ENCODE results near the gene KIF19.

Gene KIF19

GRCh38 chr17:74367206-74367605, 41.2 kb downstream of the KIF19 start, which contains the start of gene GPR142:
Gene GPR142 (plus strand): TSS chr17:74367506. CDS start chr17:74369541, 2,035 bp downstream.
- no peak for DNase-seq

- DNase-seq = peak; percentile 44 to 64 (median 60)
Observed at GRCh38 chr17:74368341-74369081, 42.5 kb downstream of the KIF19 start.

- DNase-seq = peak in 4 of 5 experiments; percentile 36 to 68 (median 50)
Observed at GRCh38 chr17:74369221-74369620, 43.2 kb downstream of the KIF19 start.

GRCh38 chr17:74369665-74370490, 43.9 kb downstream of the KIF19 start:
- DNase-seq = no peak

GRCh38 chr17:74371653-74372147, 45.7 kb downstream of the KIF19 start:
- no peak for DNase-seq

GRCh38 chr17:74372426-74372825, 46.4 kb downstream of the KIF19 start:
- no peak for DNase-seq

GRCh38 chr17:74373838-74374606, 48.0 kb downstream of the KIF19 start:
- DNase-seq = no peak

GRCh38 chr17:74374858-74375257, 48.8 kb downstream of the KIF19 start:
- DNase-seq = no peak

GRCh38 chr17:74379495-74380085, 53.6 kb downstream of the KIF19 start:
- DNase-seq = peak; percentile 72 to 92 (median 87)

GRCh38 chr17:74380086-74380958, 54.3 kb downstream of the KIF19 start:
- no peak for DNase-seq

GRCh38 chr17:74380959-74381808, 55.2 kb downstream of the KIF19 start:
- no peak for DNase-seq

- DNase-seq = no peak
Observed at GRCh38 chr17:74383141-74383540, 57.1 kb downstream of the KIF19 start.

GRCh38 chr17:74385201-74385600, 59.2 kb downstream of the KIF19 start:
- DNase-seq = no peak

GRCh38 chr17:74386386-74386785, 60.4 kb downstream of the KIF19 start:
- DNase-seq = no peak

GRCh38 chr17:74387365-74388218, 61.6 kb downstream of the KIF19 start:
- DNase-seq = no peak

GRCh38 chr17:74389084-74389753, 63.2 kb downstream of the KIF19 start:
- no peak for DNase-seq

- no peak for DNase-seq
Observed at GRCh38 chr17:74389937-74390679, 64.1 kb downstream of the KIF19 start.
